ENCODE data around the gene ADCY3. TPM values are rescaled to one million over a fixed set of nuclear protein-coding genes. Genes with fewer than 3 reads are reported as not detected.

Gene ADCY3
- total and polyA plus RNA-seq, 9 of the 15 experiments (the other 6 are each of a cell fraction or from before 2014, with no cell fraction given) = 1.5 to 54.8 (median 26.3) TPM

- TF ChIP-seq UBTF (IDR thresholded peaks at IDR 0.05; ENCODE audit: borderline replicate concordance in 1 of 2, low read depth in 2 of 2, low read length in 2 of 2) (no peak), ZNF77 (CRISPR knock-in tag; IDR thresholded peaks at IDR 0.05) (no peak), ZKSCAN8 (CRISPR knock-in tag; IDR thresholded peaks at IDR 0.05) (no peak), HDAC1 (IDR thresholded peaks at IDR 0.05) (no peak), ZNF133 (CRISPR knock-in tag; IDR thresholded peaks at IDR 0.05) (no peak), HNRNPL (IDR thresholded peaks at IDR 0.05; ENCODE audit: low read depth, low read length) (no peak), ZNF239 (CRISPR knock-in tag; IDR thresholded peaks at IDR 0.05) (no peak), HNRNPUL1 (IDR thresholded peaks at IDR 0.05; ENCODE audit: low read length) (no peak), ZNF197 (CRISPR knock-in tag; IDR thresholded peaks at IDR 0.05; ENCODE audit: low read depth) (no peak), SRSF3 (IDR thresholded peaks at IDR 0.05; ENCODE audit: insufficient read depth, low read length) (no peak), SMARCC2 (IDR thresholded peaks at IDR 0.05; ENCODE audit: low read depth) (0 out of 2 replicates have a peak, but pooled peaks have one; percentile 19), RBM39 (optimal IDR thresholded peaks at IDR 0.05; ENCODE audit: low read depth, low read length) (peak; percentile 8), NFYB (IDR thresholded peaks at IDR 0.05; ENCODE audit: extremely low read depth, insufficient read length) (no peak), MYNN (IDR thresholded peaks at IDR 0.05) (no peak), MYNN (CRISPR knock-in tag; IDR thresholded peaks at IDR 0.05) (no peak), ETV6 (IDR thresholded peaks at IDR 0.05; ENCODE audit: borderline replicate concordance in 1 of 2, low read depth in 2 of 2, low read length in 1 of 2) (no peak), ETV6 (CRISPR knock-in tag; IDR thresholded peaks at IDR 0.05; ENCODE audit: borderline replicate concordance) (no peak), FIP1L1 (IDR thresholded peaks at IDR 0.05; ENCODE audit: low read depth, low read length, poor library complexity, severe bottlenecking) (no peak), ELF2 (CRISPR knock-in tag; IDR thresholded peaks at IDR 0.05) (no peak), SMARCA5 (IDR thresholded peaks at IDR 0.05) (0 out of 2 replicates have a peak, but pooled peaks have one; percentile 9), ZEB2 (IDR thresholded peaks at IDR 0.05) (0 out of 2 replicates have a peak, but pooled peaks have one; percentile 15), RAD21 (CRISPR knock-in tag; conservative IDR thresholded peaks at IDR 0.05 in 1 of 2, IDR thresholded peaks at IDR 0.05 in 1 of 2) (no peak), SIN3A (IDR thresholded peaks at IDR 0.05; ENCODE audit: borderline replicate concordance in 2 of 2, control insufficient read depth in 1 of 2, low read depth in 2 of 2, low read length in 2 of 2) (no peak)
- TF ChIP-seq, protein P1, sequence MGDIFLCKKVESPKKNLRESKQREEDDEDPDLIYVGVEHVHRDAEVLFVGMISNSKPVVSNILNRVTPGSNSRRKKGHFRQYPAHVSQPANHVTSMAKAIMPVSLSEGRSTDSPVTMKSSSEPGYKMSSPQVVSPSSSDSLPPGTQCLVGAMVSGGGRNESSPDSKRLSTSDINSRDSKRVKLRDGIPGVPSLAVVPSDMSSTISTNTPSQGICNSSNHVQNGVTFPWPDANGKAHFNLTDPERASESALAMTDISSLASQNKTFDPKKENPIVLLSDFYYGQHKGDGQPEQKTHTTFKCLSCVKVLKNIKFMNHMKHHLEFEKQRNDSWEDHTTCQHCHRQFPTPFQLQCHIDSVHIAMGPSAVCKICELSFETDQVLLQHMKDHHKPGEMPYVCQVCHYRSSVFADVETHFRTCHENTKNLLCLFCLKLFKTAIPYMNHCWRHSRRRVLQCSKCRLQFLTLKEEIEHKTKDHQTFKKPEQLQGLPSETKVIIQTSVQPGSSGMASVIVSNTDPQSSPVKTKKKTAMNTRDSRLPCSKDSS (IDR thresholded peaks at IDR 0.05; ENCODE audit: low read depth, partially characterized antibody) = no peak
- TF ChIP-seq, protein P2, sequence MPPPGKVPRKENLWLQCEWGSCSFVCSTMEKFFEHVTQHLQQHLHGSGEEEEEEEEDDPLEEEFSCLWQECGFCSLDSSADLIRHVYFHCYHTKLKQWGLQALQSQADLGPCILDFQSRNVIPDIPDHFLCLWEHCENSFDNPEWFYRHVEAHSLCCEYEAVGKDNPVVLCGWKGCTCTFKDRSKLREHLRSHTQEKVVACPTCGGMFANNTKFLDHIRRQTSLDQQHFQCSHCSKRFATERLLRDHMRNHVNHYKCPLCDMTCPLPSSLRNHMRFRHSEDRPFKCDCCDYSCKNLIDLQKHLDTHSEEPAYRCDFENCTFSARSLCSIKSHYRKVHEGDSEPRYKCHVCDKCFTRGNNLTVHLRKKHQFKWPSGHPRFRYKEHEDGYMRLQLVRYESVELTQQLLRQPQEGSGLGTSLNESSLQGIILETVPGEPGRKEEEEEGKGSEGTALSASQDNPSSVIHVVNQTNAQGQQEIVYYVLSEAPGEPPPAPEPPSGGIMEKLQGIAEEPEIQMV (tag; conservative IDR thresholded peaks at IDR 0.05; ENCODE audit: low read depth) = no peak
Observed at GRCh38 chr2:24792542-24792873, 127.5 kb downstream of the ADCY3 start (continued).
